ENCODE data around the gene ST14.

The ST14 gene

DNA sequence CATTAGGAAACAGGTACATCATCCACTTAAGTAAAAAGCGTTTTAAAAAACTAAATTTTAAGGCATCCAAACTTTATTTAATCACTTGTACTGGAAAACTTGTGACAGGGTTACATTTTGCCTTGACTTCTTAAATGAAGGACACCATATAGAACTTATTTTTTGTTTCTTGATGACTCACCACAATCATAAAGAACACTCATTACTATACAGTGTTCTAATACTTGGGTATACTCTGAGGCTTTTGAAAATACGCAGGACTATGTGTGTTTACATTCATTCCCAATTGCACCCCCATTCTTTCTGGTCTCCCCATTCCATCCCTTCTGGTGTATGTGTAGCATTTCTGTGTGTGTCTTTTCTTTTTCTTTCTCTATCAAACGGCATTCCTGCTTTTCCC is 85.3 kb downstream of the ST14 start:
- TF ChIP-seq SIN3A (IDR thresholded peaks at IDR 0.05; ENCODE audit: borderline replicate concordance, insufficient read depth, low read length) (no peak), TAF1 (IDR thresholded peaks at IDR 0.05; ENCODE audit: borderline replicate concordance, insufficient read depth, low read length) (no peak), POLR2AphosphoS5 (IDR thresholded peaks at IDR 0.05; ENCODE audit: low read depth, low read length) (no peak), FOXP2 (optimal IDR thresholded peaks at IDR 0.05; ENCODE audit: borderline replicate concordance, extremely low read depth, extremely low read length, insufficient read depth) (no peak)
- TF ChIP-seq, protein P1, sequence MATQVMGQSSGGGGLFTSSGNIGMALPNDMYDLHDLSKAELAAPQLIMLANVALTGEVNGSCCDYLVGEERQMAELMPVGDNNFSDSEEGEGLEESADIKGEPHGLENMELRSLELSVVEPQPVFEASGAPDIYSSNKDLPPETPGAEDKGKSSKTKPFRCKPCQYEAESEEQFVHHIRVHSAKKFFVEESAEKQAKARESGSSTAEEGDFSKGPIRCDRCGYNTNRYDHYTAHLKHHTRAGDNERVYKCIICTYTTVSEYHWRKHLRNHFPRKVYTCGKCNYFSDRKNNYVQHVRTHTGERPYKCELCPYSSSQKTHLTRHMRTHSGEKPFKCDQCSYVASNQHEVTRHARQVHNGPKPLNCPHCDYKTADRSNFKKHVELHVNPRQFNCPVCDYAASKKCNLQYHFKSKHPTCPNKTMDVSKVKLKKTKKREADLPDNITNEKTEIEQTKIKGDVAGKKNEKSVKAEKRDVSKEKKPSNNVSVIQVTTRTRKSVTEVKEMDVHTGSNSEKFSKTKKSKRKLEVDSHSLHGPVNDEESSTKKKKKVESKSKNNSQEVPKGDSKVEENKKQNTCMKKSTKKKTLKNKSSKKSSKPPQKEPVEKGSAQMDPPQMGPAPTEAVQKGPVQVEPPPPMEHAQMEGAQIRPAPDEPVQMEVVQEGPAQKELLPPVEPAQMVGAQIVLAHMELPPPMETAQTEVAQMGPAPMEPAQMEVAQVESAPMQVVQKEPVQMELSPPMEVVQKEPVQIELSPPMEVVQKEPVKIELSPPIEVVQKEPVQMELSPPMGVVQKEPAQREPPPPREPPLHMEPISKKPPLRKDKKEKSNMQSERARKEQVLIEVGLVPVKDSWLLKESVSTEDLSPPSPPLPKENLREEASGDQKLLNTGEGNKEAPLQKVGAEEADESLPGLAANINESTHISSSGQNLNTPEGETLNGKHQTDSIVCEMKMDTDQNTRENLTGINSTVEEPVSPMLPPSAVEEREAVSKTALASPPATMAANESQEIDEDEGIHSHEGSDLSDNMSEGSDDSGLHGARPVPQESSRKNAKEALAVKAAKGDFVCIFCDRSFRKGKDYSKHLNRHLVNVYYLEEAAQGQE (IDR thresholded peaks at IDR 0.05; ENCODE audit: insufficient read depth in 1 of 2, low read depth in 2 of 2, low read length in 2 of 2), result no peak

DNA sequence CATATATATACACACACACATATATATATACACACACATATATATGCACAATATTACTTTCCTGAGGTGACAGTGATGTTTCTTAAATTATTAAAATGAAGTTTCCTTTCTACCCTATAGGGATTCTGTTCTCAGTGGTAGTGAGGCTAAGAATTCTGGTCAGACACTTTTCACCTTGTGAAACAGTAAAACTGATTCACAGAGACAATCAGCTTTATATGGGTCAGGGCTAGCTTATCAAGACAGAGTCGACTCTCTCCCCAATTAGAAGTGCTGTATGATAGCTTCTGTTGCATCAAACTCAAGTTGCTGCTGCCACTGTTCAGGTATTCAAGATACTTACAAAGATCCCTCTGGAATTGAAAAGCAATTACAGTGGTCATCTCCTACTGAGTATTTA is 86.7 kb downstream of the ST14 start:
- TF ChIP-seq POLR2AphosphoS5 (IDR thresholded peaks at IDR 0.05; ENCODE audit: low read depth, low read length), result no peak
- TF ChIP-seq FOXP2 (optimal IDR thresholded peaks at IDR 0.05; ENCODE audit: borderline replicate concordance, extremely low read depth, extremely low read length, insufficient read depth), result no peak
- TF ChIP-seq, protein P1 (IDR thresholded peaks at IDR 0.05; ENCODE audit: insufficient read depth in 1 of 2, low read depth in 2 of 2, low read length in 2 of 2), result no peak
- TF ChIP-seq SIN3A (IDR thresholded peaks at IDR 0.05; ENCODE audit: borderline replicate concordance, insufficient read depth, low read length), result no peak
- no peak for TF ChIP-seq TAF1 (IDR thresholded peaks at IDR 0.05; ENCODE audit: borderline replicate concordance, insufficient read depth, low read length)

- TF ChIP-seq FOXP2 (optimal IDR thresholded peaks at IDR 0.05; ENCODE audit: borderline replicate concordance, extremely low read depth, extremely low read length, insufficient read depth), result no peak
- no peak for TF ChIP-seq POLR2AphosphoS5 (IDR thresholded peaks at IDR 0.05; ENCODE audit: low read depth, low read length)
- TF ChIP-seq SIN3A (IDR thresholded peaks at IDR 0.05; ENCODE audit: borderline replicate concordance, insufficient read depth, low read length), result no peak
- TF ChIP-seq TAF1 (IDR thresholded peaks at IDR 0.05; ENCODE audit: borderline replicate concordance, insufficient read depth, low read length), result no peak
- TF ChIP-seq, protein P1 (IDR thresholded peaks at IDR 0.05; ENCODE audit: insufficient read depth in 1 of 2, low read depth in 2 of 2, low read length in 2 of 2), result no peak
Measured at GRCh38 chr11:130246738-130247137, 87.2 kb downstream of the ST14 start.

DNA sequence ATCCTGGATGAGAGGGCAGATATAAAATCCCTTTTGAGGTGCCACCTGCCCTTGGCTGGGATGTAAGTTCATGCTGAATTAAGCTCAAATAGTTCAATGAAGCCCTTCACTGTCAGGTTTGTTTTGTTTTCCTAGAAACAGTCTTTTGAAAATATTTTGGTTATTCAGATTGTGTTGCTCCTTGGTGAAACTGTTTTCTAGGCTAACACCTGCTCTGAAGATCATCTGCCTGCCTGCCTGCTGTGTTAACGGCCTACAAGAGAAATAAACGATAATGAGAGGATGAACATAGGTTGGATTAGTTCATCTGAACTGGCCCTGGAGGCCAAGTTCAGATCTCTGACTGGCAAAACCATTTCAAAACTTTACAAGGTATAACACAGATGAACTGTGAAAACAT is 87.7 kb downstream of the ST14 start:
- no peak for TF ChIP-seq TAF1 (IDR thresholded peaks at IDR 0.05; ENCODE audit: borderline replicate concordance, insufficient read depth, low read length)
- TF ChIP-seq, protein P1 (IDR thresholded peaks at IDR 0.05; ENCODE audit: insufficient read depth in 1 of 2, low read depth in 2 of 2, low read length in 2 of 2), result no peak
- no peak for TF ChIP-seq POLR2AphosphoS5 (IDR thresholded peaks at IDR 0.05; ENCODE audit: low read depth, low read length)
- no peak for TF ChIP-seq FOXP2 (optimal IDR thresholded peaks at IDR 0.05; ENCODE audit: borderline replicate concordance, extremely low read depth, extremely low read length, insufficient read depth)
- no peak for TF ChIP-seq SIN3A (IDR thresholded peaks at IDR 0.05; ENCODE audit: borderline replicate concordance, insufficient read depth, low read length)

DNA sequence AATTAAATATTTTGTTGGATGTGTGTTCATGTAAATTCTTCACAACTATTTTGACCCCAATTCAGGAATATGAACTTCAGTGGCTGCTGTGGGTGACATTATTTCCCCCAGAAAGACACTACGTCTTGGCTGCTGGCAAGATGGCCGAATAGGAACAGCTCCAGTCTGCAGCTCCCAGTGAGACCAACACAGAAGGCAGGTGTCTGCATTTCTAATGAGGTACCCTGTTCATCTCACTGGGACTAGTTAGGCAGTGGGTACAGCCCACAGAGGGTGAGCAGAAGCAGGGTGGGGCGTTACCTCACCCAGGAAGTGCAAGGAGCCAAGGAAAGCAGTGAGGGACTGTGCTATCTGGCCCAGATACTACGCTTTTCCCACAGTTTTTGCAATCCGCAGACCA is 89.8 kb downstream of the ST14 start:
- TF ChIP-seq, protein P1 (IDR thresholded peaks at IDR 0.05; ENCODE audit: insufficient read depth in 1 of 2, low read depth in 2 of 2, low read length in 2 of 2), result no peak
- TF ChIP-seq SIN3A (IDR thresholded peaks at IDR 0.05; ENCODE audit: borderline replicate concordance, insufficient read depth, low read length) (no peak), FOXP2 (optimal IDR thresholded peaks at IDR 0.05; ENCODE audit: borderline replicate concordance, extremely low read depth, extremely low read length, insufficient read depth) (no peak), TAF1 (IDR thresholded peaks at IDR 0.05; ENCODE audit: borderline replicate concordance, insufficient read depth, low read length) (no peak), POLR2AphosphoS5 (IDR thresholded peaks at IDR 0.05; ENCODE audit: low read depth, low read length) (no peak)
